HG03060 (cell line): ENCODE results near the gene UQCR11.
A peak's percentile ranks its signal among the peaks of the same experiment; 100 is the strongest.

Experiments
- ATAC-seq: cut with Tn5 transposase; IDR thresholded peaks from one replicate; pipeline ENCODE4 v1.9.1; 2021; ENCODE audit warnings: low read depth, moderate number of reproducible peaks; ENCODE audit not compliant: unreplicated experiment

UQCR11 gene

GRCh38 chr19:1592755-1593500 lies 12.3 kb downstream of the UQCR11 start, which contains the start of gene MBD3:
Gene MBD3 (minus strand): TSS chr19:1592865. CDS start chr19:1592631, 234 bp downstream.
- peak; percentile 21 for ATAC-seq

DNA sequence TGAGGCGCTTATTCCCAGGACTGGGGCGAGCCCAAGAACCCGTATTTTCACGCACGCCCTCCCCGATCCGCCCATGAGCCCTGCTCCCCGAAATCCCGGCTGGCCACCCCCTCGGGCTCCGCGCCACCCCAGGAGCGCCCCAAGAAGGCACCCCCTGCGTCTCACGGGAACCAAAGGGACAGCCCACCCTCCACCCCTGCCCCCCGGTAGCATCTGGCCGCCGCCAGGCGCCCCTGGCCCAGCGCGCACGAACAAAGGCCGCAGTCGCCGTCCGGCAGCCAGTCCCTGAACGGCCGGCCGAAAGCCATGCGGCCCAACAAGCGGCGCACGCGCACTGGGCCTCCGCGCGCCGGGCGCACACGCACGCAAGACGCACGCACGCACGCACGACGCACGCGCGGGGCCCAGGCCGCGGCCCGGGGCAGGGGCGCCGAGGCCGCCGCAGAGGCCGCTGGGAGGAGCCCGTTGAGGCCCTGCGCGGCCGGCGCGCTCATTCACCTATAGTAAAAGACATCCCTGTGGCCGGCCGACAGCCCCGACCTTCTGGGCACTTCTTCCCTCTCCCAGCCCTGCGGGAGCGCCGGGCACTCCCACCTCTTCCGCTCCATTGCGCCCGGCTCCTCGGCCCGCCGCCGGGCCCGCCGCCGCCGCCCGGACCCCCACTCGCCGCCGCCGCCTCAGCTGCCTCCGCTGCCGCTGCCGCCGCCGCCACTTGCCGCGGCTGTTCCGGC lies 13.1 kb downstream of the UQCR11 start:
- peak; percentile 35 for ATAC-seq

- ATAC-seq, result no peak
Measured at GRCh38 chr19:1591421-1592023, 13.7 kb downstream of the UQCR11 start.

- ATAC-seq, result no peak
Measured at GRCh38 chr19:1590641-1591397, 14.4 kb downstream of the UQCR11 start.

DNA sequence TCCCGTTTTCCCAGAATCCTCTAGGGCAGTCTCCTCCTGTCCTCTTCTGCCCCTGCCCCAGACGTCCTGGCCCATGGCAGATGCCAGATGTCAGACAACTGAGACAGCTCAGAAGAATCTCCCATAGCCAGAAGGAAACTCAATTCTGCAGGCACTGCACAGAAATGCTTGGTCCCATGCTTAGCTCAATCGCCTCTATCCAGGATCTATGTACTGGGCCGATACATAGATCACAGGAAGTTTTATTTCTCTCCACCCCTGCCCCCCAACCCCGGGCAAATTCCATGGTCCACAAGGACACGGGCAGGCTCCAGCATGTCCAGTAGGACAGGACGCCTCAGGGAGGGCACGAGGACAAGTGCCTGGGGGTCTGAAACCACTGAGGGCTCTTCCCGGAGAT lies 17.4 kb downstream of the UQCR11 start:
- no peak for ATAC-seq

GRCh38 chr19:1585243-1585580 lies 20.1 kb downstream of the UQCR11 start:
- no peak for ATAC-seq

DNA sequence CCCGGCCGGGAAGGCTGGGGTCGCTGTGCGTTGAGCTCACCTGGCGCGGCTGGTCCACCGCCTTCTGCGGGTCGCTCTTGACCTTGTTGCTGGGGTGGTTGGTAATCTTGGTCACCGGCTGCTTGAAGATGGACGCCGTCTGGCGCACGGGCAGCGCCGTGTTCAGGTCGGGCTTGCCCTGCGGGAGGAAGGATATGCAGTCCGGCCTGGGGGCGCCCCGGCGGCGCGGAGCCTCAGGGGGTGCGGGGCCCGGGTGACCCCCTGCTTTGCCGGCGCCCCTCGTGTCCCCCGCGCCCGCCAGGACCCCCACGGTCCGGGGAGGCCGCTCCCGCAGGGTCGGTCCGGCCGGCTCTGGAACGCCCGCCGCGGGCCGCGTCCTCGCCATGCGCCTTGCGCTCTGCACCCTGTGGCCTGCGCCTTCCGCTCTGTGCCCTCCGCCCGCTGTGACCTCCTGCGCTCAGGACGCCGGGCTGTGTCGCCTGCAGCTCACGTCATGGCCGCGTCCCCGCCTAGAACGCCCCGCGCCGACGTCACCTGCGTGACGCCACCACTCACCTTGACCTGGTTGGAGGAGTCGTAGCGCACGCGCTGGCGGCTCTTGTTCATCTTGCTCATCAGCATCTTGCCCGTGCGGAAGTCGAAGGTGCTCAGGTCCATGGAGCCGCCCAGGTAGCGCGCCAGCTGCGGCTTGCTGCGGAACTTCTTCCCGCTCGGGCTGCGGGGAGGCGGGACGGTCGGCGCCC lies 20.6 kb downstream of the UQCR11 start:
- ATAC-seq, result no peak

DNA sequence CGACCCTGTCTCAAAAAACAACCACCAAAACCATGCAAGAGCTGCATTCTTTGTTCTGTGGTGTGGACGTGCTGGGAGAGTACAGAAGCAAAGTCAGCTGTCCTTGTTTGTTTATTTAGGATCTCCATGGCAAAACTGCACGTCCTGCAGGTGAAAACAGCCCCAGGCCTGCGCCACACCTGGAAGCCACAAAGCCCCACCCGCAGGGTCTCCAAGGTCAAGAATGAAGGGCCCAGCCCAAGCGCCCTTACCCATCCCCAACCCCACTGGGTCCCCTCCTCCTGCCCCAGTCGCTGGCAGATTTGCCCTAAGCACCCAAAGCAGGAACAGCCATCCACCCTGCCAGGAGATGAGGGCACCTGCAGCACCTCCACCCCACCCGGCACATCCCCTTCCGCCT lies 23.1 kb downstream of the UQCR11 start:
- ATAC-seq, result no peak

DNA sequence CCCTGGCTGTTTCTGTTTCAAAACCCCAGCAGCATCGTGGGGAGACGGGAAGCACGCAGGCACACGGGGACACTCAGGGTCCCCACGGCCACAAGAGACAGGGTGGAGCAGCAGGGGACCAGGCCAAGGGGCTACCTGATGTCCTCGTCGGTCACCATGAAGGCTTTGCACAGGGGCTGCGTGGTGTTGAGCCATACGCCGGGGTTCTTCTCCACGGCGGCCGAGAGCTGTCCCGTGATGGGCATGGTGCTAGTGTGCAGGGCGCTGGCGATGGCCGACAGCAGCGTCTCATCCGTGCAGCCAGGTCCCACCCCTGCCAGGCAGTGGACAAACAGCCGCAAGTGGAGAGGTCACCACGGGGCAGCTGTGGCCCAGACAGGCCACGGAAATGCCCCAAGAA lies 24.3 kb downstream of the UQCR11 start:
- no peak for ATAC-seq

DNA sequence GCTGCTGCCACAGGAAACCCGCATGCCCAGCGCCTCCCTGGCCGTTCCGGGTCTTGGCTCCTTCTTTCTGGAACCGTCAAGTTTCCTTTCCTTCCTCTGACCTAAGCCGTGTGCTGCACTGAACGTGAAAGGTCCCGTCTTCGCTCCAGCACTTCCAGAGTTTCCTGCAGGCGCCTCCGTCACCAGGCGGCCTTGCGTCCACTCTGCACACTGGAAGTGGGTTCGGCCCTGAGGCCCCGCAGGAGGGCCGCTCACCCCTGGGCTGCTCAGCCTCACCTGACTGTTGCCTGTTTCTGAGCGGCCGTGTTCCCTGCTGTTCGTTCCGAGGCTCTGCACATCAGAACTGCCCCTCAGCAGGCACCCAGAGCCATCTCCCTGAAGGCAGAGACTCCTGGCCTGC lies 24.9 kb downstream of the UQCR11 start:
- no peak for ATAC-seq

DNA sequence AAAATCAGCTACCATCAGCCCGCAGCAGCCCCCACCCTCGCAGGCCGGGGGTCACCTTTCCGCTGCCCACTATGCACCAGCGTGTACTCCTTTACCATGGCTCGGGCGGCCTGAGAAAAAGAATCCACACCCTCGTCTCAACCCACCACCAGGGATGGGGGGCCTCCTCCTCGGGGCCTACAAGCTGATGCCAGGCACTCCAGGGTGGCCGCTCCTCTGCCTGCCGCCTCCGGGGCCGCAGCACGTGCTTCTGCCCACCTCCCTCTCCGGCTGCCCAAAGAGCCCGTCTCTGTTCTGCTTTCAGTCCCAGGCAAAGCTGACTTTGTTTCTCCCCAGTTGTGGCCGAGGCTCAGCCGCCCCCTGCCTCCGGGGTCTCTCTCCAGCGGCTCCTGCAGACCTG lies 26.0 kb downstream of the UQCR11 start:
- ATAC-seq, result no peak

DNA sequence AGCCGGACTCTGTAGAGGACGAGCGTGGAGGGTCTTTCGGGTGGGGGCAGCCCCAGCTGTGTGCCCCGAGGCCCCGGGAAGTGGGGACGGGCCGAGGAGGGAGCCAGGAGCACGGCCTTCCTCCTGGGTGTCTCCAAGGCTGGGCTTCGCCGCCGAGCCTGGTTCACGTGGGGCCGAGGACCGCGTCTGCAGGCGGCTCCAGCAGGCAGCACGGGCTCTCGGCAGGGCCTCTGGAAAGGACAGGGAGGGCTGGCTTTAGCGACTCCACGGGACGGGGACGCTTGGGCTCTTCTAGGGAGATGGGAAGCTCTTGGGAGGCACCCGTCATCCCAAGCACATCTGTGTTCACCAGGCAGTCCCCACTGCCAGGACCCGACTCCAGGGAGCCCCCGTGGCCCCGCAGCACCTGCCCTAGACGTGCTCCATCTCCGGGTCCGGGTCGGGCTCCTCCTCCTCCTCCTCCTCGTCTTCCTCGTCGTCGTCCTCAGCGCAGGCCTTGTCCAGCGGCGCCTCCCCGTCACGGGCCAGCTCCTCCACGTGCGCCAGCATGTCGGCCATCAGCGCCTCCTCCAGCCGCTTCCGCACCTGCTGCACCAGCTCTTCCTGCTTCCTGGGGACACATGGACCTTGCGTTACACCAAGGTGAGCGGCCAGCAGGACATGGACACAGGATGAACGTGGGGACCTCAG lies 27.2 kb downstream of the UQCR11 start:
- no peak for ATAC-seq

DNA sequence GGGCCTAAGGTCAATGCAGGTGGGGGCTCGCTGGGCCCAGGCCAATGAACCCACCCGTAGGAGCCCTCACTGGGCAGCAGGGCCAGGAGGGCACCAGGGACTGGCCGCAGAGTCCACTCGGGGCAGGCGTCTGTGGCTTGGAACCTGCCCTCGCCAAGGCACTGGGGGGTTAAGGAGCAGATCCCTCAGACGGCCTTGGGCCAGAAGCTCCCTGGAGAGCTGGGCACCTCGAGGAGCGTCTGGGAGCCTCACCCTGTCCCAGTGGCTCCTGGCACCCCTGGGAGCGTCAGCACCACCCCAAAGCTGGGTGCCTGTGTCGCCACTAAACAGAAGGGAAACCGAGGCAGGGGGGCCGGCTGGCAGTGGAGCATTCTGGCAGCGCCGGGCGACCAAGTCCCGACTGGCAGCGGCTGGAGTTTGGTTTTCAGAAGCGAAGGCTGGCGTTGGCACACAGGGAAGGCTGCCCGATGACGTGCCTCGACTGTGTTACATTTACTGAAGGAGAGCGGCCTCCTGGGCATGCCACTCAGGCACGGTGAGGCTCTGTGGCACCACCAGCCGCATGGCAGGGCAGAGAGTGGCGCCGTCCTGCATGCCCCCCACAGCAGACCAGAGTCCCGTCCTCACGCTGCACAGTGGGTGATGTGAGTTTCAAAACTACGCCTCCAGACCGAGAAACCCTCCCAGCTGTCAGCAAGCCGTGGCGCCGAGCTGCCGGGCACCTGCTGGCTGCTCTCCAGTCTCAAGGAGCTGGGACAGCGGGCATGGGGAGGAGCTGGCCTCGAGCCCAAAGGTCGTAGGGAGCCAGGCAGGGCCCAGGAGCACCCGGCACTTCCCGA lies 28.0 kb downstream of the UQCR11 start:
- no peak for ATAC-seq

DNA sequence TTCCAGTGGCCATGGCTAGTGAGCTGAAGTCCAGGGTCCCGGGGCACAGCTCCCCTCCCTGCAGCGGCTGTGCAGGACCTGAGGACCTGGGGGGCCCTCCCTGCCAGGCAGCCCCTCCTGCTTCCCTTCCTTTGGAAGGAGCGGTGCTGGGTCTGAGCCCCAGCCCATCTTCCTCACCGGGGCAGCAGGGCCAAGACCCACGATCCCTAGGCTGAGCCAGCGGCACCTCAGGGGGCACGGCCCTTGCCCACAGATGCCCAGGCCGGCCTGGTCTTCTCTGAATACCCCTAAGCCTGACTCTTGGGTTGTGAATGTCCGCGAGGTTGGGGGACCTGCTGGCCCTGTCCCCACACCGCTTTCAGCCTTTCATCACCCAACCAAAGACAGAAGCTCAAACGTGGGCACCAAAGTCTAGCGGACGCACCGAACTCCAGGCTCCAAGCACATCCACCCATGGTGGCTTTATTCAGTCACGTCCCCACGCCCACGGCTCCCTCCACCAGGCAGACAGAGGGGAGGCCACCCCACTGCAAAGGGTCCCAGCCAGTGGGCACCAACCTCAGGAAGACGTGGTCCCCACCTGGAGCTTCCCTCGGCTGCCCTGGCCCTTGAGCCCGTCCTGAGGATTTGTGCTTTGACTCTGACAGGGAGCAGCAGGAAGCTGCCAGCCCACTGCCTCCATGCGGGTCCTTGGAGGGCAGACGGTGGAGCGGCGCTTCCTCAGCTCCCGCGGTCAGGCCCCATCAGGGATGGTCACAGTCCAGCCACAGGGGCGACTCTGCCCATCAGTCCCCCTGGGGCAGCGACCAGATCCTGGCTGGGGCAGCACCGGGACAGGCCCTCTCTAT lies 28.8 kb downstream of the UQCR11 start:
- no peak for ATAC-seq

DNA sequence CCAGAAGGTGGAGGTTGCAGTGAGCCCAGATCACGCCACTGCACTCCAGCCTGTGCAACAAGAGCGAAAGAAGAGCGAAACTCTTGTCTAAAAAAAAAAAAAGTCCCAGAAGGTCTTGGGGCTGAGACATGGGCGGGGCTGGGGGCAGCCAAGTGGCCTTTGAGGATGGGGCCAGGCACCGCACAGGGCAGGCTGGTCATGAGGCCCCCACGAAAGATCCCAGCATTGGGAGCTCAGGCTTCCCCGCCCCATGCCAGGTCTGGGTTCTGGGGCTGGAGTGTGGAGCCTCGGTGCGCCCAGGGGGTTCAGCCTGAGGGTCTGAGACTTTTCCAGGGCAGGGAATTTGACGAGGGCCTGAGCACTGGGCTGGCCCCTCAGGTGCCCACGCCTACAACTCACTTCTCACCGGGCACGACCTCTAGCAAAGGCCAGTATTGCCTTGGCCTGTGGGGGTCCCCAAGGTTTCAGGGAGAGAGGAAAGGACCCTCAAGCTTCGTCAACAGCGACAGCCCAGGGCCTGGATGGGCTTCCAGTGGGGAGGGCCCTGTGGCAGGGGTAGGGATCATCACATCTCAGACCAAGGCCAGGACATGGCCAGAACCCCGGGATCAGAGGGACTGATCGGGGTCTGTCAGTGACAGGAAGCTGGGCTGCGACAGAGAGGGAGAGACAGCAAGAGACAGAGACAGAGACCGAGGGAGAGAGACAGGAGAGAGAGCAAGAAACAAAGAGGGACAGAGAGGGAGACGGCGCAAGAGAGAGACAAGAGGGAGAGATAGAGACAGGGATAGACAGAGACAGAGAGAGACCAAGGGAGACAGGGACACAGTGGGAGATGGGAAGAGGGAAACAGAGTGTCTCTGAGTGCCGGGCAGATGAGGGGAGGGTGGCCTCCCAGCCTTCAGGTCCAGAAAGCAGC lies 29.7 kb downstream of the UQCR11 start:
- no peak for ATAC-seq

DNA sequence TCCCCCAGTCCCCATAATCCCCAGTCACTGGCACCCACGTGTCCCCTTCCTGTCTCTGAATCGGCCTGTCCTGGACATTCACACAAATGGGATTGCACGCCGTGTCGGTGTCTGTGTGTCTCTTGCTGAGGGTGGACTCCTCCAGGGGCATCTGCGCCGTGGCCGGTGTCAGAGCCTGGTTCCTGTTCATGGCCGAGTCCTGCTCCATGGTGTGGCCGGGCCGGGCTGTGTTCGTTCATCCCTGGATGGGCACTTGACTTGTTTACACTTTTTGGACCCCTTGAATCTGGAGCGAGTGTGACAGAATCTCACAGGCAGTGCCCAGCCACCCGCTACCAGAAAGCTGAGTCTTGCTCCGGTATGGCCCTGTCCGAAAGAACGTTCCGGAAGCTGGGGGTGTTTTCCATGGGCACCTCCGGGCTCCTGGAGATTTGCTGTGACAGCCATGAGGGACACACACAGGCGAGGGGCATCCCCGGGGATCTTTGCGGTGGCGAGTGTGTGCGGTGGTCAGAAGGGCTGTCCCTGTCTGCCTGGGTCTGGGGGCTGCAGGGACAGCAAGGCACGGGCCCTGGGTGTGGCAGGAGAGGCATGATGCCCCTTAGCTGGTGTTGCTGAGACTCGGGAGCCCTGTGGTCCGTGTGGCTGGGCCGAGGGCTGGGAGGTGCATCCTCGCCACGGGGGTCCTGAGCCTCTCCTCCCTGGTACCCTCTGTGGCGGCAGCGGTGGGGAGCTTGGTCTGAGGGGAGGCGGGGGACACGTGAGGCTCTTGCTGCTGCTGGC lies 30.7 kb downstream of the UQCR11 start:
- no peak for ATAC-seq
